Subcutaneous abdominal adipose tissue (tissue), 5 donors: ENCODE results near the gene RGPD3.

Experiments
- H3K27ac ChIP-seq: one replicate; pipeline ENCODE4 v1.7.0; 2013; ENCODE audit warnings: low read depth, mild to moderate bottlenecking, inconsistent platforms, low read length, moderate library complexity
- H3K27me3 ChIP-seq, 5 donors: one replicate each; pipeline ENCODE4 v1.7.0; 2013; ENCODE audit warnings: low read length in 5 of 5, inconsistent platforms in 1 of 5; ENCODE audit not compliant: control insufficient read depth in 5 of 5, insufficient read depth in 4 of 5
- H3K36me3 ChIP-seq, 5 donors: one replicate each; pipeline ENCODE4 v1.7.0; 2013; ENCODE audit warnings: low read length in 5 of 5; ENCODE audit not compliant: control insufficient read depth in 5 of 5, insufficient read depth in 5 of 5
- H3K4me1 ChIP-seq, 5 donors: one replicate each; pipeline ENCODE4 v1.7.0; 2013; ENCODE audit warnings: low read length in 5 of 5, mild to moderate bottlenecking in 3 of 5, moderate library complexity in 1 of 5; ENCODE audit not compliant: control insufficient read depth in 5 of 5, insufficient read depth in 5 of 5
- H3K4me3 ChIP-seq, 5 donors: one replicate each; pipeline ENCODE4 v1.7.0; 2013; ENCODE audit warnings: low read length in 5 of 5, low read depth in 1 of 5
- H3K9ac ChIP-seq, 5 donors: one replicate each; pipeline ENCODE4 v1.7.0; 2013; ENCODE audit warnings: low read length in 5 of 5, mild to moderate bottlenecking in 4 of 5, moderate library complexity in 3 of 5
- H3K9me3 ChIP-seq, 5 donors: one replicate each; pipeline ENCODE4 v1.7.0; 2013; ENCODE audit warnings: low read length in 5 of 5; ENCODE audit not compliant: control insufficient read depth in 5 of 5
- donor health status: healthy.
- donor health status: healthy.
- donor health status: healthy.
- donor health status: healthy.
- donor health status: healthy.

Gene RGPD3

DNA sequence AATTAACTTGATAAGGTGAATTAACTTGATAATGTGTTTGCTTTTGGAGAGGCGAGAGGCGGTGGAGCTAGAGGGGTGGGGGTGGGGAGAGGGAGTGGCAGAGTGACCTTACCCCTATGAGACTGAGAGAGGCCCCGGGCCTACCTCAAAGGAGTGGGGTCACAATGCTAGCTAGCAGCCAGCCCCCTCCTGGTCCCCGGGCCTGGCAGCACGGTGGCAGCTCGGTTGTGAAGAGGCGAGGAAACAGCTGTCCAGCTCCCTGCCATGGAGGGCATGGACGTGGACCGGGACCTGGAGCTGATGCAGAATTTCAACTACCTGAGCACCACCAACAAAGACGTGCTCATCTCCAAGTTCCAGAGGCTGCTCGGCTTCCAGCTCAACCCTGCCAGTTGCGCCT lies 123.9 kb downstream of the RGPD3 start:
- Histone ChIP-seq H3K4me1 (no peaks in the 10 kb centered on the region), H3K36me3 (no peaks in the 10 kb centered on the region), H3K27ac (no peak overlapping the region), H3K9me3 (peaks cover 0 to 12% (median 0%) of the 10 kb centered on the region in 5 donors), H3K27me3 (peaks cover 0 to 2% (median 0%) of the 10 kb centered on the region in 5 donors), H3K9ac (no peak overlapping the region), H3K4me3 (no peak overlapping the region)

DNA sequence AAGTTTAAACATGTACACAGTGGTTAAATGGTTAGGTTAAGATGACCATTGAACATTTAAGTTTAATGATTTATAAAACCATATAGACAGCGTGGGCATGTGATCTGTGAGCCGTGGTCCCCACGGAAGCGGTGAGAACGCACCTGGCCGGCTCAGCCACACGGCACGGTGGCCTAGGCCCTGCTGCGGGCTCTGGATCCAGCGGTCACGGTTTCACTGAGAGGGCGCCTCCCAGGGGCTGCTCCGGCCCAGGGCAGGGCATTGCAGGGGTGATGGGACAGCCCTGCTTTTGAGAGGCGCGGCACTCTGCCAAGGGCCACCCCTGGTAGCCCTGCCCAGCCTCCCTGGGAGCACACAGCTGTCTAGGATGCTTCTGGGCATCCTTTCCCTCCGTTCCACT lies 124.9 kb downstream of the RGPD3 start:
- Histone ChIP-seq H3K27me3 (peaks cover 0 to 2% (median 0%) of the 10 kb centered on the region in 5 donors), H3K9ac (no peak overlapping the region), H3K4me1 (no peaks in the 10 kb centered on the region), H3K36me3 (no peaks in the 10 kb centered on the region), H3K27ac (no peak overlapping the region), H3K9me3 (peaks cover 0 to 12% (median 0%) of the 10 kb centered on the region in 5 donors), H3K4me3 (no peak overlapping the region)

DNA sequence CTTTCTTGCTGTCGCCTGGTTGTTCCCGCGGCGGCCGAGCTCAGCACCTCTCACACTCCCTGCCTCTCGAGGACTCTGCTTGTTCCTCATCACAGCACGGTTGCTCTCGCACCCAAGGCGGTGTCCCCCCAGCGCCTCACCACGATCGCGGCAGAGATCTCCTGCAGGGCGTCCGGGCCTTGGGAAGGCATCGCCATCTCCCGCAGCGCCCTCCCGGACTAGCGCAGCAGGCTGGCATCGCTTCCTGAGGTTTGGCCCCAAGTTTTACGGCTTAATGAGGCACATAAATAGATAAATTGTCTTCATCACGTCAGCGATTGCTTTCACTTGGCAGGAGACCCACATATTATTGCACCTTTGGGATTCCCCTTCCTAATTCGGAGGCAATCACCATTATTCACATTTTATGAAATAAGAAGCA lies 125.4 kb downstream of the RGPD3 start:
- no peak overlapping the region for H3K9ac ChIP-seq
- H3K27me3 ChIP-seq, result peaks cover 0 to 2% (median 0%) of the 10 kb centered on the region in 5 donors
- H3K27ac ChIP-seq, result no peak overlapping the region
- peaks cover 0 to 12% (median 0%) of the 10 kb centered on the region in 5 donors for H3K9me3 ChIP-seq
- H3K4me3 ChIP-seq, result no peak overlapping the region
- H3K36me3 ChIP-seq, result no peaks in the 10 kb centered on the region
- no peaks in the 10 kb centered on the region for H3K4me1 ChIP-seq

DNA sequence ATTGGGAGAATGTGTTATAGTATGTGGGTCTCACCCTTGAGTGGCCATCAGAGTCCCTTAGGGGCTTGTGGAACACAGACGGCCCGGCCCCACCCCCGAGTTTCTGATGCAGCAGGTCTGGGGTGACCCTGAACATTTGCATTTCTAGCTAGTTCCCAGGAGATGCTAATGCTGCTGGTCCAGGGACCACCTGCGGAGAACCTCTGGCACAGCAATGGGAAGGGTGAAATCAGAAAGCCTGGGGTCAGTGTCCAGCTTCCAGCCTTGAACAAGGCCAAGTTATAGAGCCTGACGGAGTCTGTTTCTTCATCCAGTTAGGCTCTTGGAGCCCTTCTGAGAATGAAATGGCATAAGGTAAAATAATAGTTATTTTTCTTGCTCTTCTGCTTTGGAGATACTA lies 126.5 kb downstream of the RGPD3 start:
- H3K36me3 ChIP-seq, result no peaks in the 10 kb centered on the region
- no peak overlapping the region for H3K9ac ChIP-seq
- H3K9me3 ChIP-seq, result peaks cover 0 to 12% (median 0%) of the 10 kb centered on the region in 5 donors
- no peak overlapping the region for H3K27ac ChIP-seq
- peaks cover 0 to 2% (median 0%) of the 10 kb centered on the region in 5 donors for H3K27me3 ChIP-seq
- H3K4me1 ChIP-seq, result no peaks in the 10 kb centered on the region
- no peak overlapping the region for H3K4me3 ChIP-seq
